ENCODE data around the gene EFNA5.

The EFNA5 gene

DNA sequence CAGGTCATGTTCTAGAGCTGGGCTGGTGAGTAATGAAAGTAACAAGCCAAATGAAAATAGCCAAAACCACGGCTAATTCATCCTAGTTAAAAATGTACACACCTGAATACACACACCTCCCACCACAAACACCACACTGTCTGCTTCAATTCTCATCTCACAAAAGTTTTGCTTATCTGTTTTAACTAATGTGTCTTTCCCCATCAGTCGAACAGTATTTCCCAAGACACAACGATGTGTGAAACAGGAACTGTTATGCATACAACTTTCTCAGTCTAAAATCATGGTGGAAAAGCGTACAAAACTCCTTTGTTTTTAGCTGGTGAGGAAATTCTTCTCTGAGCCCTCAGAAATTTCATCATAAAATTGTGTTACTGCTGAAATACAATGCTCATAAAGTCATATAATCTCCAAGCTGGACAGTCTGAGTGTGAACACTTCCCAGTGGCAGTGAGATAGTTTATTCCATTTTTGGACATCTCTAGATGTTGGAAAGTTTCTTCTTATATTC is 242.4 kb downstream of the EFNA5 start:
- DNase-seq (ENCODE audit: low read depth) = no peak
- TF ChIP-seq, protein P1, sequence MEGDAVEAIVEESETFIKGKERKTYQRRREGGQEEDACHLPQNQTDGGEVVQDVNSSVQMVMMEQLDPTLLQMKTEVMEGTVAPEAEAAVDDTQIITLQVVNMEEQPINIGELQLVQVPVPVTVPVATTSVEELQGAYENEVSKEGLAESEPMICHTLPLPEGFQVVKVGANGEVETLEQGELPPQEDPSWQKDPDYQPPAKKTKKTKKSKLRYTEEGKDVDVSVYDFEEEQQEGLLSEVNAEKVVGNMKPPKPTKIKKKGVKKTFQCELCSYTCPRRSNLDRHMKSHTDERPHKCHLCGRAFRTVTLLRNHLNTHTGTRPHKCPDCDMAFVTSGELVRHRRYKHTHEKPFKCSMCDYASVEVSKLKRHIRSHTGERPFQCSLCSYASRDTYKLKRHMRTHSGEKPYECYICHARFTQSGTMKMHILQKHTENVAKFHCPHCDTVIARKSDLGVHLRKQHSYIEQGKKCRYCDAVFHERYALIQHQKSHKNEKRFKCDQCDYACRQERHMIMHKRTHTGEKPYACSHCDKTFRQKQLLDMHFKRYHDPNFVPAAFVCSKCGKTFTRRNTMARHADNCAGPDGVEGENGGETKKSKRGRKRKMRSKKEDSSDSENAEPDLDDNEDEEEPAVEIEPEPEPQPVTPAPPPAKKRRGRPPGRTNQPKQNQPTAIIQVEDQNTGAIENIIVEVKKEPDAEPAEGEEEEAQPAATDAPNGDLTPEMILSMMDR (IDR thresholded peaks at IDR 0.05; ENCODE audit: low read depth, low read length, missing control alignments) = no peak
- no peak overlapping the region for H3K4me3 ChIP-seq (ENCODE audit: low read depth, low read length)

DNA sequence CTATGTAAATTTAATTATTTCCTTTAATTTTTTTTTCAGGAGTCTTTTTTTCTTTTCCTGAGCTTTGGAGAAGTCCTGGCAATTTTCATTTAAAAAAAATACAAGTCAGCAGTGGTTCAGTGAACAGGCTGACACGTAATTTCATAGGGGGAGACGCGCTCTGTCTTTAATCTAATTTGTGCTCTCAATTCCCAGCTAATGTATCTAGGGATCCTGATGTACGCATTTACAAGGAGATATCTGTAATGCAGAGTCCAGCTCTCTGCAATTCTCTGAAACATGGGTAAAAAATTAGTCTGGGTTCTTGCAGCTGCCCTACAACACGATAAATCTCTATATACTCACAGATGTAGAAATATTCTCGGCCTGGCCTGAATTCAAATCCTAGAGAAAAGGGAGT is 243.9 kb downstream of the EFNA5 start:
- DNase-seq (ENCODE audit: low read depth) = no peak
- no peak overlapping the region for H3K4me3 ChIP-seq (ENCODE audit: low read depth, low read length)
- TF ChIP-seq, protein P1 (IDR thresholded peaks at IDR 0.05; ENCODE audit: low read depth, low read length, missing control alignments) = no peak

DNA sequence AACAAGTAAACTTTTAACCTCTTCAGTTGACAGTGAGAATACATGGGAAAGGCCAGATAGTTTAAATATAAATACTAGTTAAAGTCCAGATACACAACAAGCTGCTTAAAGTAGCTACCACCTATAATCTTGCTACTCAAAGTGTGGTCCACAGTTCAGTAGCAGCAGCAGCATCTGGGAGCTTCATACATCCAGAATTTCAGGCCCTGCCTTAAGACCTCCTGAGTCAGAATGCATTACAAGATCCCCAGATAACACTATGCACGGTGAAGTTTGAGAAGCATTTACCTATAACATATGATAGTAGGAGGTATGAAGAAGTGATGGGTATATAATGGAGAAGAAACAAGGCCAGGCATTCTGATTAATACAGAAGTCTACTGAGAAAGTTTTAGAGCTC is 244.5 kb downstream of the EFNA5 start:
- TF ChIP-seq, protein P1 (IDR thresholded peaks at IDR 0.05; ENCODE audit: low read depth, low read length, missing control alignments) = no peak
- no peak overlapping the region for H3K4me3 ChIP-seq (ENCODE audit: low read depth, low read length)

DNA sequence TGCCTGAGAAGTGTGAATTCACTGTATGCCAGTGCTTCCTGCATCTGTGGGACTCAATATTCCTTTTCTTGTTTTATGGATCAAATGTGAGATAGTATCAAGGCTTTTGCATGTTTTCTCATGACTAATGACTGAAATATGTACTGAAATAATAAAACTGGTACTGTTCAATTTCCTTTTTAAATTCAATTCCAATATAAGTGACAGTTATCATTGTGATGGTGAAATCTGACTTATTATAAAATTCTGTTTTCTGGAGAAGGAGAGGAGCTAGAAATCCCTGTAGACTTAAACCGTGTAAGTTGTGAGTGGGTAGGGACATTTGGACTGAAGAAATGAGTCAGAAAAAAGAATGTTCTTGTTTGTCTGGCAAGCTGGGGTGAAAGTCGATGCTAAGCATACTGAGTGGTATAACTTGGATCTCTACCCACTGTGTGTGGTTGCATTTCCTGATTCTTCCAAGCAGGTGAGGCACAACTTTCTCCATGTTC is 245.2 kb downstream of the EFNA5 start:
- H3K4me3 ChIP-seq (ENCODE audit: low read depth, low read length) = no peak overlapping the region
- DNase-seq (ENCODE audit: low read depth) = no peak
- TF ChIP-seq, protein P1 (IDR thresholded peaks at IDR 0.05; ENCODE audit: low read depth, low read length, missing control alignments) = no peak

More for the DNA sequence above, 244.5 kb downstream of the EFNA5 start:
- no peak for DNase-seq (ENCODE audit: low read depth)

DNA sequence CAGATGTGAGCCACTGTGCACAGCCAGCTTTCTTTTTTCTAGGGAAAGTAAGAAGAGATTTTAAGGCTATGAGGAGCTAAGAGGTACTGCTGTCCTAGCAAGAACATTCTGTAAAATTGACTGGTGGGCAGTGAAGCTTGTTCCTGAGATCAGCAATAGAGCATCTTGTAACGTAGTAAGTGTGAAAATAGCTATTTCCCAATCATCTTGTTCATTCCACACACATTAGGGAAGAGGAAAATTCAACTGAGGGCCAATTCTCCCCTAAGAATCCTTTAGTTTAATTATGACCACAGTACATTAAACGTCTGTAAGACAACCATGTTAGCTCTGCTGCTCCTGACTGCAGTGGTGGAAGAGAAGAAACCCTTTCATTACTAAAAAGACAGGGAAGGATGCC is 246.2 kb downstream of the EFNA5 start:
- DNase-seq (ENCODE audit: low read depth) = no peak
- TF ChIP-seq, protein P1 (IDR thresholded peaks at IDR 0.05; ENCODE audit: low read depth, low read length, missing control alignments) = no peak
- H3K4me3 ChIP-seq (ENCODE audit: low read depth, low read length) = no peak overlapping the region

DNA sequence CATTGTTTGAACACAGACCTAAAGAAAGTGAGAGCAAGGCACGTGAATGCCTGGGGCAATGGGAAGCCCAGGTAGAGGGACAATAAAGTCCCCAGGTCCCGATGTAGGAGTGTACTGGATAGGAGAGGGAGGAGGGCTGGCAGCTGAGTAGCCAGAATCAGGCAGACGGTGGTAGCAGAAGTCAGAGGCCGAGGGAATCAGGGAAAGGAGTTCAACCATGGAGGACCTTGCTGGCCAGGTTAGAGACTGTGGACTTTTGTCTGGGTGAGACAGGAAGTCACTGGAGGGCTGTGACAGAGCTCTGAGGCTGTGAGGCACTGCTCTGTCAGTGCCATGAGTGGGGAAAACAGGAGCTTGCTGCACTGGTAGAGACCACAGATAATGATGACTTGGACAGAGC is 248.2 kb downstream of the EFNA5 start:
- no peak for DNase-seq (ENCODE audit: low read depth)
- no peak overlapping the region for H3K4me3 ChIP-seq (ENCODE audit: low read depth, low read length)
- TF ChIP-seq, protein P1 (IDR thresholded peaks at IDR 0.05; ENCODE audit: low read depth, low read length, missing control alignments) = no peak

DNA sequence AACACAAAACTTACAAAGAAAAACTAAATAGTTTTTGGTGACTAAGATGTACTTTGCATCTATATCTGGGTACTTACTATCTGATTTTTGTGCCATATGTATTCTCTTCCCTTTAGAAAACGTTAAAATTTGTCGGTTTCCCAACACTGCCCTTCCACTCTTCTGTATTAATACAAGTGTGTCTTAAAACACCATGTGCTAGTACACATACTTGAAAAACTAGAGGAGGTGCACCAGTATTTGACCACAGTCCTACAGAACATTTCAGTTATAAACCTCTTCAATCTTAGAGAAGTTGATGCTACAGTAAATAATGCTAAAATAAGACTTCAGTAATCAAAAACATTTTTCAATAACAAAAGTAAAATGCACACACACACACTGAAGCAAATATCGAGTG is 251.2 kb downstream of the EFNA5 start:
- TF ChIP-seq, protein P1 (IDR thresholded peaks at IDR 0.05; ENCODE audit: low read depth, low read length, missing control alignments) = no peak
- no peak overlapping the region for H3K4me3 ChIP-seq (ENCODE audit: low read depth, low read length)
- no peak for DNase-seq (ENCODE audit: low read depth)

Measured in GM12864 (cell line).